NB4 (cell line): ENCODE measurements around the gene MAGI2.

ENCODE experiments used
- DNase-seq: peaks from one replicate; pipeline ENCODE4 v3.0.0; 2010; ENCODE audit warnings: low read depth
- H3K4me3 ChIP-seq: one replicate; pipeline ENCODE4 v1.5.1; 2011; ENCODE audit warnings: mild to moderate bottlenecking, low read depth, low read length, moderate library complexity
- MYC ChIP-seq: IDR thresholded peaks from 2 replicates; pipeline ENCODE4 v1.6.1; 2011; ENCODE audit warnings: low read depth, low read length
- POLR2A ChIP-seq: IDR thresholded peaks from 2 replicates; pipeline ENCODE4 v1.6.1; 2011; ENCODE audit warnings: mild to moderate bottlenecking; ENCODE audit not compliant: insufficient read length; ENCODE audit errors: extremely low read depth
- TF ChIP-seq, protein P1 (sequence below): IDR thresholded peaks from 2 replicates; pipeline ENCODE4 v1.6.1; 2011; ENCODE audit warnings: low read depth, low read length
- TF ChIP-seq, protein P2 (sequence below): IDR thresholded peaks from one replicate; pipeline ENCODE4 v1.5.1; 2012; ENCODE audit warnings: low read depth, low read length

Gene MAGI2

GRCh38 chr7:78765943-78766729, 687.3 kb downstream of the MAGI2 start:
- DNase-seq: no peak
- no peak overlapping the region for H3K4me3 ChIP-seq
- TF ChIP-seq MYC: no peak
- TF ChIP-seq POLR2A: no peak
- TF ChIP-seq, protein P1, sequence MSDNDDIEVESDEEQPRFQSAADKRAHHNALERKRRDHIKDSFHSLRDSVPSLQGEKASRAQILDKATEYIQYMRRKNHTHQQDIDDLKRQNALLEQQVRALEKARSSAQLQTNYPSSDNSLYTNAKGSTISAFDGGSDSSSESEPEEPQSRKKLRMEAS: no peak
- TF ChIP-seq, protein P2, sequence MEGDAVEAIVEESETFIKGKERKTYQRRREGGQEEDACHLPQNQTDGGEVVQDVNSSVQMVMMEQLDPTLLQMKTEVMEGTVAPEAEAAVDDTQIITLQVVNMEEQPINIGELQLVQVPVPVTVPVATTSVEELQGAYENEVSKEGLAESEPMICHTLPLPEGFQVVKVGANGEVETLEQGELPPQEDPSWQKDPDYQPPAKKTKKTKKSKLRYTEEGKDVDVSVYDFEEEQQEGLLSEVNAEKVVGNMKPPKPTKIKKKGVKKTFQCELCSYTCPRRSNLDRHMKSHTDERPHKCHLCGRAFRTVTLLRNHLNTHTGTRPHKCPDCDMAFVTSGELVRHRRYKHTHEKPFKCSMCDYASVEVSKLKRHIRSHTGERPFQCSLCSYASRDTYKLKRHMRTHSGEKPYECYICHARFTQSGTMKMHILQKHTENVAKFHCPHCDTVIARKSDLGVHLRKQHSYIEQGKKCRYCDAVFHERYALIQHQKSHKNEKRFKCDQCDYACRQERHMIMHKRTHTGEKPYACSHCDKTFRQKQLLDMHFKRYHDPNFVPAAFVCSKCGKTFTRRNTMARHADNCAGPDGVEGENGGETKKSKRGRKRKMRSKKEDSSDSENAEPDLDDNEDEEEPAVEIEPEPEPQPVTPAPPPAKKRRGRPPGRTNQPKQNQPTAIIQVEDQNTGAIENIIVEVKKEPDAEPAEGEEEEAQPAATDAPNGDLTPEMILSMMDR: no peak

- DNase-seq: no peak
- H3K4me3 ChIP-seq: no peak overlapping the region
- TF ChIP-seq, protein P1: no peak
- no peak for TF ChIP-seq MYC
- no peak for TF ChIP-seq POLR2A
- TF ChIP-seq, protein P2: no peak
Observed at GRCh38 chr7:78764571-78764970, 688.9 kb downstream of the MAGI2 start.

DNA sequence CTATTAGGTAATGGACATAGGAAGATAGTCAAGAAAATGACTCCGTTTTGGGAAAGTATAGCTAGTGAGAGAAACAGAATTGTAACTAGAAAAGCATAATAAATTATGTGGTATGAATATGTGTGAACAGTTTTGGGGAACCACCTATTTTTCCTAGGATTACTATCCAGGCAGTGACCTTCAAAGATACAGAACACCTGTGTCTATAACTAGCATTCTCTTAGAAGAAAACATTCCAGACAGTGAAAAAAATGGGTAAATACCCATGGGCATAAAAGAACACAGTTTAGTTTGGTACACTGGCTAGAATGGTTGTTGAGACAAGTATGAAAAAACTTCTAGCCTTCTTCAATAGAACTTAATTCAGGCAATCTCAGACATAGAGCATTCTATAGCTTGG, 690.8 kb downstream of the MAGI2 start:
- TF ChIP-seq MYC: no peak
- TF ChIP-seq, protein P1: no peak
- TF ChIP-seq, protein P2: no peak
- TF ChIP-seq POLR2A: no peak
- H3K4me3 ChIP-seq: no peak overlapping the region
- DNase-seq: no peak

GRCh38 chr7:78760620-78761355, 692.7 kb downstream of the MAGI2 start:
- no peak overlapping the region for H3K4me3 ChIP-seq
- no peak for DNase-seq
- no peak for TF ChIP-seq MYC
- TF ChIP-seq, protein P1: no peak
- TF ChIP-seq, protein P2: no peak
- TF ChIP-seq POLR2A: no peak

GRCh38 chr7:78752554-78752953, 700.9 kb downstream of the MAGI2 start:
- TF ChIP-seq MYC: no peak
- TF ChIP-seq, protein P2: no peak
- TF ChIP-seq, protein P1: no peak
- no peak for TF ChIP-seq POLR2A
- DNase-seq: no peak
- H3K4me3 ChIP-seq: no peak overlapping the region
